ENCODE results near the gene PURB. TPM values are rescaled to one million over a fixed set of nuclear protein-coding genes. Genes with fewer than 3 reads are reported as not detected.

PURB gene
- total RNA-seq, 2 experiments from 2014 or later = 17.0 to 17.4 TPM

DNA sequence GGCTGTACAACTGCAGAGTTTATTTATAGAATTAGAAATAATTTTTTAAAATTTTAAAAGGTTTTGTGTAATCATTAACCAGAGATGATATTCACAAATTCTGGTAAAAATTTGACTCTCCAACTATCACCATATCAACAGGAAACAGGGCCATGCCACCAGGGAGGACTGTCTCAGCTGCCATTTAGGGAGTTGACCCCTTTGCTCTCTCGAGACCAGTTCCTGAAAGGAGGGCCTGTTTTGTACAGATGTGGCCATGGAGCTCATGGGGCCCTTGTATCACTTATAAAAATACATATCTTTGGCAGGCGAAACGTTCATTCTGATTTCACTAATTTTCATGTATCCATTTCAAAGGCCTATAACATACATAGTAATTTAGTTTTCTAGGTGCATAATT, 57.8 kb downstream of the PURB start:
- Histone ChIP-seq H3K27ac (ENCODE audit: low read depth in 1 of 2, low read length in 2 of 2) (no peak overlapping the region), H3K36me3 (ENCODE audit: insufficient read depth, low read length) (peaks cover 55% of the 10 kb centered on the region), H3K9me3 (ENCODE audit: control insufficient read depth in 1 of 2, insufficient read depth in 1 of 2, low read length in 2 of 2) (no peaks in the 10 kb centered on the region), H3K4me3 (ENCODE audit: low read length) (no peak overlapping the region), H3K4me1 (ENCODE audit: insufficient read depth, low read length) (no peaks in the 10 kb centered on the region), H3K27me3 (ENCODE audit: control insufficient read depth in 1 of 2, insufficient read depth in 2 of 2, low read length in 2 of 2) (no peaks in the 10 kb centered on the region)
- no peak for DNase-seq
- TF ChIP-seq, protein P1, sequence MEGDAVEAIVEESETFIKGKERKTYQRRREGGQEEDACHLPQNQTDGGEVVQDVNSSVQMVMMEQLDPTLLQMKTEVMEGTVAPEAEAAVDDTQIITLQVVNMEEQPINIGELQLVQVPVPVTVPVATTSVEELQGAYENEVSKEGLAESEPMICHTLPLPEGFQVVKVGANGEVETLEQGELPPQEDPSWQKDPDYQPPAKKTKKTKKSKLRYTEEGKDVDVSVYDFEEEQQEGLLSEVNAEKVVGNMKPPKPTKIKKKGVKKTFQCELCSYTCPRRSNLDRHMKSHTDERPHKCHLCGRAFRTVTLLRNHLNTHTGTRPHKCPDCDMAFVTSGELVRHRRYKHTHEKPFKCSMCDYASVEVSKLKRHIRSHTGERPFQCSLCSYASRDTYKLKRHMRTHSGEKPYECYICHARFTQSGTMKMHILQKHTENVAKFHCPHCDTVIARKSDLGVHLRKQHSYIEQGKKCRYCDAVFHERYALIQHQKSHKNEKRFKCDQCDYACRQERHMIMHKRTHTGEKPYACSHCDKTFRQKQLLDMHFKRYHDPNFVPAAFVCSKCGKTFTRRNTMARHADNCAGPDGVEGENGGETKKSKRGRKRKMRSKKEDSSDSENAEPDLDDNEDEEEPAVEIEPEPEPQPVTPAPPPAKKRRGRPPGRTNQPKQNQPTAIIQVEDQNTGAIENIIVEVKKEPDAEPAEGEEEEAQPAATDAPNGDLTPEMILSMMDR (IDR thresholded peaks at IDR 0.05) = no peak
- POLR2A ChIA-PET = interaction anchor here (1.3 kb wide), 1 partner anchor 19 kb away, joined by 3 read pairs; no protein-coding TSS in a partner anchor
- Mint-ChIP-seq H3K36me3 (ENCODE audit: low read depth) (peaks cover 74% of the 10 kb centered on the region), H3K4me1 (ENCODE audit: low read depth) (peaks cover 5% of the 10 kb centered on the region), H3K9me3 (no peaks in the 10 kb centered on the region), H3K27me3 (no peaks in the 10 kb centered on the region), H3K4me3 (no peak overlapping the region), H3K27ac (peak overlapping the region; percentile 61)
- intact Hi-C loops (cut with DNase I, micrococcal nuclease) = no loop called here
- CTCF ChIA-PET = interaction anchor here (1.0 to 1.1 kb wide), 2 partner anchors 20 to 104 kb away, joined by 3 read pairs; partner anchors contain the start of gene H2AZ2
- no peak for ATAC-seq (ENCODE audit: poor library complexity)

Other genes with a start within 250 kb of the PURB start
- 10 to 100 TPM; 81.5 to 82.0 TPM for gene ZMIZ2, start 136.7 kb downstream of the PURB start, total RNA-seq
- gene PPIA, start 88.8 kb downstream of the PURB start, total RNA-seq = 100 to 1,000 TPM; 410 to 423 TPM
- gene H2AZ2, start 37.4 kb downstream of the PURB start, total RNA-seq = 100 to 1,000 TPM; 145 to 156 TPM
- gene MYO1G, start 93.5 kb upstream of the PURB start, total RNA-seq = 100 to 1,000 TPM; 155 to 157 TPM
- gene CCM2, start 114.7 kb upstream of the PURB start, total RNA-seq = 10 to 100 TPM; 48.8 to 52.8 TPM
- under 1 TPM; 0.08 to 0.14 TPM for gene NACAD, start 203.4 kb upstream of the PURB start, total RNA-seq
- 100 to 1,000 TPM; 104 to 105 TPM for gene TBRG4, start 226.2 kb upstream of the PURB start, total RNA-seq